Endothelial cell of umbilical vein (primary cell): Measurements from ENCODE around the gene NOS2. TPM values are rescaled to one million over a fixed set of nuclear protein-coding genes. Genes with fewer than 3 reads are reported as not detected.

ENCODE experiments used
- BruUV-seq: library from RNA; stranded (reverse); fragments of 400-500 nt; replicated peaks from 2 replicates; lab custom pipeline; 2021; lab: Mats Ljungman, UMichigan
- CTCF ChIA-PET: fragments of 300-600, 350-600 bp; sonication (Branson Sonifier 250); formaldehyde crosslinking; loops from one replicate; lab custom pipeline; 2021; ENCODE audit warnings: antibody characterized with exemption, inconsistent platforms; lab: Charles Lee
- POLR2A ChIA-PET: fragments of 300-600, 350-600 bp; sonication (Branson Sonifier 250); formaldehyde crosslinking; loops from one replicate; lab custom pipeline; 2021; ENCODE audit warnings: antibody characterized with exemption, inconsistent platforms; lab: Charles Lee
- DNase-seq: peaks from one replicate; pipeline ENCODE4 v3.0.0-alpha.2; 2011; ENCODE audit warnings: low read depth, low spot score
- FAIRE-seq: peaks from 2 replicates; lab custom pipeline; 2011; peaks lifted over from hg19 to GRCh38; lab: Jason Lieb, UNC
- H2AFZ ChIP-seq: 2 replicates; pipeline ENCODE4 v1.6.0; 2012; ENCODE audit warnings: low read depth, low read length, control low read depth, inconsistent platforms
- H3K27ac ChIP-seq: 2 replicates; pipeline ENCODE4 v1.5.1; 2011; ENCODE audit warnings: low read depth, mild to moderate bottlenecking, control low read depth, low read length, moderate library complexity; ENCODE audit not compliant: insufficient read depth
- H3K27me3 ChIP-seq, 2 experiments: 2 replicates each; pipeline versions ENCODE4 v1.6.0 to v1.6.1; 2011; ENCODE audit warnings: low read length in 2 of 2, mixed read lengths in 1 of 2; ENCODE audit not compliant: control insufficient read depth in 2 of 2, insufficient read depth in 2 of 2
- H3K36me3 ChIP-seq, 2 experiments: 2 replicates in 1 of 2; 3 replicates in 1 of 2; pipeline ENCODE4 v1.5.1; 2011; ENCODE audit warnings: low read length in 2 of 2, mild to moderate bottlenecking in 1 of 2, moderate library complexity in 1 of 2; ENCODE audit not compliant: control insufficient read depth in 2 of 2, insufficient read depth in 2 of 2; ENCODE audit errors: extremely low read depth in 1 of 2
- H3K4me1 ChIP-seq: 3 replicates; pipeline ENCODE4 v1.5.1; 2011; ENCODE audit warnings: mild to moderate bottlenecking, low read length; ENCODE audit not compliant: control insufficient read depth, insufficient read depth; ENCODE audit errors: extremely low read depth
- H3K4me2 ChIP-seq: 2 replicates; pipeline ENCODE4 v1.6.1; 2011; ENCODE audit warnings: low read length, control low read depth, mixed read lengths; ENCODE audit not compliant: insufficient read depth
- H3K4me3 ChIP-seq, 3 experiments: fragments of 200-600 bp in 1 of 3; sonication (generic), shearing (Covaris generic) in 1 of 3; replicated peaks in 1 of 3; 2 replicates each; pipeline ENCODE4 v1.5.1; 2011 to 2016; ENCODE audit warnings: control low read depth in 3 of 3, low read length in 3 of 3, mild to moderate bottlenecking in 2 of 3, inconsistent platforms in 1 of 3, low read depth in 1 of 3, moderate library complexity in 1 of 3; ENCODE audit not compliant: insufficient read depth in 1 of 3
- H3K79me2 ChIP-seq: 2 replicates; pipeline ENCODE4 v1.6.0; 2012; ENCODE audit warnings: low read length, inconsistent platforms; ENCODE audit not compliant: control insufficient read depth, insufficient read depth
- H3K9ac ChIP-seq: replicated peaks from 2 replicates; pipeline ENCODE3; 2011; ENCODE audit warnings: low read length, control low read depth; ENCODE audit not compliant: insufficient read depth; ENCODE audit errors: extremely low read depth
- H3K9me1 ChIP-seq: replicated peaks from 3 replicates; pipeline ENCODE4 v1.6.0; 2011; ENCODE audit warnings: mild to moderate bottlenecking, low read length; ENCODE audit not compliant: control insufficient read depth, insufficient read depth; ENCODE audit errors: extremely low read depth
- H3K9me3 ChIP-seq: replicated peaks from 2 replicates; pipeline ENCODE4 v1.5.1; 2012; ENCODE audit warnings: low read length, inconsistent platforms; ENCODE audit not compliant: control insufficient read depth, insufficient read depth
- H4K20me1 ChIP-seq: replicated peaks from 2 replicates; pipeline ENCODE3; 2011; ENCODE audit warnings: mild to moderate bottlenecking, low read length; ENCODE audit not compliant: control insufficient read depth, insufficient read depth; ENCODE audit errors: extremely low read depth
- CTCF ChIP-seq, 2 donors: IDR thresholded peaks; 1 replicate in 1 of 2; 2 replicates in 1 of 2; pipeline ENCODE4 v1.5.1; 2011; ENCODE audit warnings: low read length in 2 of 2, mild to moderate bottlenecking in 2 of 2, moderate library complexity in 2 of 2, control low read depth in 1 of 2, inconsistent platforms in 1 of 2, low read depth in 1 of 2; ENCODE audit not compliant: insufficient read depth in 1 of 2; ENCODE audit errors: extremely low read depth in 1 of 2
- EZH2 ChIP-seq: IDR thresholded peaks from 2 replicates; pipeline ENCODE4 v1.6.1; 2012; ENCODE audit warnings: borderline replicate concordance, low read depth, mild to moderate bottlenecking, moderate library complexity, low read length, inconsistent platforms; ENCODE audit not compliant: severe bottlenecking
- FOS ChIP-seq: IDR thresholded peaks from 2 replicates; pipeline ENCODE4 v1.6.1; 2011; ENCODE audit warnings: mild to moderate bottlenecking, low read length, moderate library complexity, borderline replicate concordance; ENCODE audit not compliant: insufficient read depth
- GATA2 ChIP-seq: IDR thresholded peaks from 2 replicates; pipeline ENCODE4 v1.7.0; 2011; ENCODE audit warnings: low read depth, mild to moderate bottlenecking, moderate library complexity, mixed read lengths, low read length; ENCODE audit not compliant: insufficient read length, insufficient read depth
- MYC ChIP-seq: IDR thresholded peaks from one replicate; pipeline ENCODE4 v1.6.1; 2011; ENCODE audit warnings: mild to moderate bottlenecking, low read depth, low read length
- POLR2AphosphoS5 ChIP-seq: IDR thresholded peaks from 2 replicates; pipeline ENCODE4 v1.6.1; 2012; ENCODE audit warnings: low read depth, mild to moderate bottlenecking, control low read depth, low read length, moderate library complexity; ENCODE audit not compliant: insufficient read depth
- dilution Hi-C: fragments of 300-500 bp; cut with MboI; formaldehyde crosslinking; loops from one replicate; pipeline ENCODE4 v1.15.0; 2019; ENCODE audit warnings: low sequenced_read_pairs; ENCODE audit not compliant: extremely low pct_ligation_motif_present
- intact Hi-C: fragments of 100-400 bp; cut with micrococcal nuclease; formaldehyde crosslinking; loops from one replicate; pipeline ENCODE4 v1.10.0; 2022
- polyA plus RNA-seq, 4 experiments: library from polyadenylated mRNA; depleted of rRNA in 3 of 4; stranded (reverse) in 3 of 4; unstranded in 1 of 4; fragments of >200 nt; gene quantifications; 2 replicates each; pipeline versions ENCODE4 v1.2.1 to v1.2.3, GENCODE V29; 2011 to 2012; ENCODE audit warnings: missing spikeins in 1 of 4
- total RNA-seq: library from RNA; stranded (reverse); gene quantifications from 2 replicates; pipeline ENCODE4 v1.2.3, GENCODE V29; 2021
- TF ChIP-seq, protein P1 (sequence below): IDR thresholded peaks from 2 replicates; pipeline ENCODE4 v1.6.1; 2011; ENCODE audit not compliant: insufficient read depth, insufficient read length

NOS2 gene
- total and polyA plus RNA-seq, 2 donors (not counting 3 experiments of a cell fraction or from before 2014, with no cell fraction given), result 0.01 TPM; not detected in 1

GRCh38 chr17:27810211-27810901 is 10.0 kb upstream of the NOS2 start:
- TF ChIP-seq, protein P1, sequence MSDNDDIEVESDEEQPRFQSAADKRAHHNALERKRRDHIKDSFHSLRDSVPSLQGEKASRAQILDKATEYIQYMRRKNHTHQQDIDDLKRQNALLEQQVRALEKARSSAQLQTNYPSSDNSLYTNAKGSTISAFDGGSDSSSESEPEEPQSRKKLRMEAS, result no peak
- H4K20me1 ChIP-seq, result no peaks in the 10 kb centered on the region
- H3K4me2 ChIP-seq, result no peak overlapping the region
- no peak for FAIRE-seq
- no peaks in the 10 kb centered on the region for H3K27me3 ChIP-seq
- POLR2A ChIA-PET, result no interaction called here
- no peak overlapping the region for H3K27ac ChIP-seq
- BruUV-seq, result no TSS peak
- no peaks in the 10 kb centered on the region for H3K9me3 ChIP-seq
- H3K9me1 ChIP-seq, result no peaks in the 10 kb centered on the region
- no peaks in the 10 kb centered on the region for H3K36me3 ChIP-seq
- H3K9ac ChIP-seq, result no peak overlapping the region
- H3K4me1 ChIP-seq, result peaks cover 4% of the 10 kb centered on the region
- no peak for DNase-seq
- no peak overlapping the region for H2AFZ ChIP-seq
- intact Hi-C loops, result no loop called here
- no peaks in the 10 kb centered on the region for H3K79me2 ChIP-seq
- CTCF ChIA-PET, result interaction anchor here (5.3 to 12.6 kb wide), 2 partner anchors 9 to 71 kb away, joined by 45 to 545 read pairs; no protein-coding TSS in a partner anchor
- dilution Hi-C loops, result no loop called here
- no peak overlapping the region for H3K4me3 ChIP-seq

GRCh38 chr17:27809555-27809954 is 9.2 kb upstream of the NOS2 start:
- Histone ChIP-seq H3K4me1 (peaks cover 4% of the 10 kb centered on the region), H3K27ac (no peak overlapping the region), H2AFZ (no peak overlapping the region), H4K20me1 (no peaks in the 10 kb centered on the region), H3K27me3 (no peaks in the 10 kb centered on the region), H3K4me2 (no peak overlapping the region), H3K79me2 (no peaks in the 10 kb centered on the region), H3K9ac (no peak overlapping the region), H3K4me3 (no peak overlapping the region), H3K9me3 (no peaks in the 10 kb centered on the region), H3K9me1 (no peaks in the 10 kb centered on the region), H3K36me3 (no peaks in the 10 kb centered on the region)
- FAIRE-seq (no peak), DNase-seq (no peak)
- intact Hi-C loops, result no loop called here
- POLR2A ChIA-PET, result no interaction called here
- no TSS peak for BruUV-seq
- TF ChIP-seq POLR2AphosphoS5 (no peak), FOS (no peak), MYC (no peak), GATA2 (no peak), EZH2 (no peak), CTCF (IDR thresholded peaks at IDR 0.05; ENCODE audit: extremely low read depth in 1 of 2, insufficient read depth in 1 of 2, low read depth in 1 of 2, low read length in 2 of 2) (no peak)
- TF ChIP-seq, protein P1, result no peak
- CTCF ChIA-PET, result interaction anchor here (1.3 to 12.6 kb wide), 3 partner anchors 10 to 442 kb away, joined by 7 to 545 read pairs (median 45); no protein-coding TSS in a partner anchor
- dilution Hi-C loops, result no loop called here
